OCI-LY1 (cell line): ENCODE measurements around the gene STRN4.

Experiments
- H2AFZ ChIP-seq: fragments of 200-600 bp; sonication (generic), shearing (Covaris generic); 2 replicates; pipeline ENCODE4 v1.6.0; 2014; ENCODE audit warnings: antibody characterized with exemption, mild to moderate bottlenecking, low read length
- H3F3A ChIP-seq: fragments of 200-600 bp; sonication (generic), shearing (Covaris generic); 2 replicates; pipeline ENCODE4 v1.6.0; 2014; ENCODE audit warnings: mild to moderate bottlenecking, antibody characterized with exemption, low read length, moderate library complexity; ENCODE audit not compliant: insufficient read depth
- H3K27ac ChIP-seq: fragments of 200-600 bp; sonication (generic); 2 replicates; pipeline ENCODE4 v1.5.1; 2014; ENCODE audit warnings: low read length, mixed run types, mild to moderate bottlenecking, low read depth; ENCODE audit not compliant: poor library complexity, severe bottlenecking
- H3K27me3 ChIP-seq: fragments of 200-600 bp; sonication (generic); 2 replicates; pipeline ENCODE4 v1.6.0; 2014; ENCODE audit warnings: antibody characterized with exemption, mild to moderate bottlenecking, low read length, moderate library complexity; ENCODE audit not compliant: insufficient read depth
- H3K36me3 ChIP-seq: fragments of 200-600 bp; sonication (generic); 2 replicates; pipeline ENCODE4 v1.6.1; 2014; ENCODE audit warnings: mild to moderate bottlenecking, antibody characterized with exemption, low read length, moderate library complexity, mixed read lengths; ENCODE audit not compliant: insufficient read depth
- H3K4me1 ChIP-seq: fragments of 200-600 bp; sonication (generic); 2 replicates; pipeline ENCODE4 v1.5.1; 2014; ENCODE audit warnings: mild to moderate bottlenecking, low read length, moderate library complexity; ENCODE audit not compliant: insufficient read depth, severe bottlenecking
- H3K4me2 ChIP-seq: fragments of 200-600 bp; sonication (generic), shearing (Covaris generic); 2 replicates; pipeline ENCODE4 v1.6.1; 2014; ENCODE audit warnings: low read length
- H3K4me3 ChIP-seq: fragments of 200-600 bp; sonication (generic); 2 replicates; pipeline ENCODE4 v1.5.1; 2014; ENCODE audit warnings: low read length, low read depth, mild to moderate bottlenecking, mixed read lengths; ENCODE audit not compliant: poor library complexity, severe bottlenecking
- H3K79me2 ChIP-seq: fragments of 200-600 bp; shearing (Covaris generic); 2 replicates; pipeline ENCODE4 v1.6.1; 2016; ENCODE audit warnings: mixed run types, low read length, mixed read lengths; ENCODE audit not compliant: insufficient read depth
- H3K9ac ChIP-seq: fragments of 200-600 bp; sonication (generic), shearing (Covaris generic); 2 replicates; pipeline ENCODE4 v1.6.1; 2014; ENCODE audit warnings: mild to moderate bottlenecking, low read length, mixed read lengths
- H3K9me2 ChIP-seq: fragments of 200-600 bp; sonication (generic), shearing (Covaris generic); 2 replicates; pipeline ENCODE4 v1.6.1; 2014; ENCODE audit warnings: low read depth, mild to moderate bottlenecking, low read length, mixed read lengths
- H3K9me3 ChIP-seq: fragments of 200-600 bp; shearing (Covaris generic); 2 replicates; pipeline ENCODE4 v1.6.1; 2014; ENCODE audit warnings: low read length, mixed read lengths
- H4K20me1 ChIP-seq: fragments of 200-600 bp; sonication (generic), shearing (Covaris generic); 2 replicates; pipeline ENCODE4 v1.6.0; 2016; ENCODE audit warnings: mild to moderate bottlenecking, low read length; ENCODE audit not compliant: insufficient read depth
- CTCF ChIP-seq: fragments of 200-600 bp; sonication (generic), shearing (Covaris generic); IDR thresholded peaks from 2 replicates; pipeline ENCODE4 v1.5.1; 2017; ENCODE audit warnings: mild to moderate bottlenecking, antibody characterized with exemption, low read length, moderate library complexity, mixed read lengths
- EZH2 ChIP-seq: fragments of 200-600 bp; sonication (generic), shearing (Covaris generic); IDR thresholded peaks from 2 replicates; pipeline ENCODE4 v1.8.0; 2017; ENCODE audit warnings: borderline replicate concordance, mixed run types, mild to moderate bottlenecking, antibody characterized with exemption, low read length, moderate library complexity, mixed read lengths

STRN4 gene

GRCh38 chr19:46753420-46754155, 7.3 kb upstream of the STRN4 start:
- H3K79me2 ChIP-seq, result no peaks in the 10 kb centered on the region
- H3K9me2 ChIP-seq, result no peaks in the 10 kb centered on the region
- no peaks in the 10 kb centered on the region for H3F3A ChIP-seq
- H3K36me3 ChIP-seq, result peaks cover 3% of the 10 kb centered on the region
- peaks cover 26% of the 10 kb centered on the region for H3K4me1 ChIP-seq
- no peak overlapping the region for H3K4me2 ChIP-seq
- H3K9me3 ChIP-seq, result no peaks in the 10 kb centered on the region
- no peak overlapping the region for H3K4me3 ChIP-seq
- no peaks in the 10 kb centered on the region for H4K20me1 ChIP-seq
- H3K27ac ChIP-seq, result no peak overlapping the region
- H2AFZ ChIP-seq, result no peak overlapping the region
- H3K9ac ChIP-seq, result no peak overlapping the region
- H3K27me3 ChIP-seq, result no peaks in the 10 kb centered on the region
- peak; percentile 77 for TF ChIP-seq CTCF
- TF ChIP-seq EZH2, result no peak

GRCh38 chr19:46748325-46749109, 2.3 kb upstream of the STRN4 start:
- no peak overlapping the region for H3K27ac ChIP-seq
- no peaks in the 10 kb centered on the region for H3K9me2 ChIP-seq
- peaks cover 21% of the 10 kb centered on the region for H3K79me2 ChIP-seq
- no peaks in the 10 kb centered on the region for H3K27me3 ChIP-seq
- TF ChIP-seq CTCF (peak; percentile 91), EZH2 (no peak)
- no peak overlapping the region for H3K4me2 ChIP-seq
- no peak overlapping the region for H2AFZ ChIP-seq
- no peaks in the 10 kb centered on the region for H3K9me3 ChIP-seq
- H4K20me1 ChIP-seq, result no peaks in the 10 kb centered on the region
- no peak overlapping the region for H3K4me3 ChIP-seq
- no peaks in the 10 kb centered on the region for H3F3A ChIP-seq
- H3K4me1 ChIP-seq, result peaks cover 35% of the 10 kb centered on the region
- H3K36me3 ChIP-seq, result no peaks in the 10 kb centered on the region; the same call in 1 of the 2 replicates
- H3K9ac ChIP-seq, result no peak overlapping the region

- Histone ChIP-seq H3K36me3 (peaks cover 19% of the 10 kb centered on the region; the same call in 1 of the 2 replicates), H3K4me3 (peak within 1 kb of the TSS; percentile 86), H4K20me1 (no peaks in the 10 kb centered on the region), H2AFZ (no peak within 1 kb of the TSS), H3K9me3 (no peaks in the 10 kb centered on the region), H3F3A (no peaks in the 10 kb centered on the region), H3K9me2 (no peaks in the 10 kb centered on the region), H3K9ac (peak within 1 kb of the TSS; percentile 91), H3K4me1 (peaks cover 49% of the 10 kb centered on the region), H3K4me2 (peak within 1 kb of the TSS; percentile 75), H3K27me3 (no peaks in the 10 kb centered on the region), H3K27ac (peak within 1 kb of the TSS; percentile 2), H3K79me2 (peaks cover 50% of the 10 kb centered on the region)
- TF ChIP-seq EZH2, result no peak
- TF ChIP-seq CTCF, result no peak
Measured at GRCh38 chr19:46745521-46746280, 549 bp downstream of the STRN4 start, which contains the start of gene FKRP. FKRP (plus strand) TSS chr19:46746057; CDS start chr19:46755451, 9,394 bp downstream.
